ENCODE measurements around the gene LRRC3.
"Not testable (repeated sequence)": the region's sequence is repeated elsewhere in the genome, so short reads cannot be mapped to it uniquely, and the experiment has no call there.

The LRRC3 gene

DNA sequence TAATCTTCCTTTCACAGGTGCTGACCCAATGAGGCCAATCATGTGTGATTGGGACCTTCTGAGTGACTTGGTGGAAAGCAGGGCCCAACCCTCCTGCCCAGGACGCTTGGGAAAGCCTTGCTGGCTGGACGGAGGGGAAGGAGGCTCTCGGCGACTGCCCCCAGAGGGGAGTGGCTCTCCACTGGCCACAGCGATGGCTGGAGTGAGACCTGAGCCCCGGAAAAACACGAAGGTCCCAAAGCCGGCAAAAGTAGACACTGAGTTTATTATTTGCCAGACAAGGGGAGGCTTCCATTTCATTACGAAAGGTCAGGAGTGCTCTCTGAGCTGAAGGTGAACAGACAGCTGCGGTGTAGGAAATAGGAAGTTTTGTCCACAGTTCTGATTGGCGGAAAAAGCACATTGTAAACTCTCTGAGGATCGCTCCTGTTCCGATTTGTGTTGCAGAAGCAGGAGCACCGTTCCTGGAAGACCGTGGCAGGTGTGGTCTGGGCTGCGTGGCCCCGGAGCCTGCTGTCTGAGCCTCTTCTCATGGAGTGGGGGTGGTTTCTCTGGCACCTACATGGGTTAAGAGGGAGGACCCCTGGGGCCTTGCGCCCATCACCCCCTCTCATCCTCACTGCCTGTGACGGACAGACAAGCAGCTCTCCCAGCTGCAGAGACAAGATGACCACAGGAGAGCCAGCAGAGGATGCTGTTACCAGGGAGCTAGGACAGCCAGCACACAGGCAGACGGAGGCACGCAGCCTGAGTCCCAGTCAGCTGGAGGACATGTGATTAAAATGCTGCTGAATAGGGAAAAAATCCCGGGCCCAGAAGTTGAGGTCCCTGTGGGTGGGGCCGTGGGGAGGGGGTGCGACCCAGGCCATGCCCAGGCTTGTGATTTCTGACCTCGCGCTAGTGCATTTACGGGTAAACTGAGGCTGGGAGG, 43.2 kb downstream of the LRRC3 start:
- no peak for DNase-seq

DNA sequence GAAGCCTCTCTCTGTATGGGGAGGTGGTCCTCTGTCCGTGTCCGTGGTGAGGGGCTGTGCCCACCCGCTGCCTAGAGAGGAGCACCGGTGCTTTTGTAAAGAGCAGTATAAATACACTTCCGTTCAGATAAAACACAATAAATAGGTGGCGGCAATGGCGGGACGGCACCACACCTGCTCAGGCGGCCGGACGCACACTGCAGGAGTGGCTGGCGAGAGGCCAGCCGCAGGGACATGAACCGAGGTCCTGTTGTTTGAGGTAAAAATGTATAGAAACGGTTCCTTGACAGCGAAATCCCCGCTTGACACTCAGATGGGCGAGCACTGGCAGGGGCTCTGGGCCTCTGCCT, 43.9 kb downstream of the LRRC3 start:
- DNase-seq = no peak

DNA sequence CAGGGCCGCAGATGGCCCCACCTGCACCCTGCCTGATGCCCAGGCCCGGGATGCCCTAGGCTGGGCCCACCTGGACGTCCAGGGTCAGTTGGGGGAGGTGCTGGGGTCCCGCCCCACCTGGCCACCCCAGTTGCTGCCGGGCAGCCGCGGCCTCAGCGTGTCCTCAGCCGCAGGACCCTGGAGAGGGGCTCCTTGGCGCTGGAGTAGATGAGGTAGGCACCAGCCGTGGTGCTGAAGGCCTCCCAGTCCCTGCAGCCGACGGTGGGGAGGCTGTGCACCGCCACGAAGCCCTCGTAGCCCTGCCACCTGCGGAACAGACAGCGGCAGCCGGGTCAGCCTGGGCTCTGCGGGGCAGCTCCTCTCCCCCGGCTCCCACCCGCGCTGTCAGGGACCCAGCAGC, 44.3 kb downstream of the LRRC3 start:
- DNase-seq = no peak

DNA sequence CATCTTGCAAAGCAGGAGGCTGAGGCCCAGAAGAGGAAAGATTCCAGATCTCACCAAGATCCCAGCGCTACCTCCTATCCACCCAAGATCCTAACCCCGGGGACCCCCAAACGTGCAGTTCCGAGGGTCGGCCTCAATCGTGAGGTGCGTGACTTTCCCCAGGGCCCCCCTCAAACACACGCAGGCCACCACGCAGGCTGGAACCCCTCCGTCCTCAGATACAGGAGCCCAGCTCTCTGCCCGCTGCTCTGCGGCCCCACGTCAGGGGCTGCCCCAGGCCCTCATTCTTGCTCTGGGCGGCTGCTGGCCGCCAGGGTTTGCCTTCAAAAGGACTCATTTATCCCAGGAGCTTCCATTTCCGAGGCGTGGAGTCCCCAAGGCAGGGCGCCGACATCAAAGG, 44.8 kb downstream of the LRRC3 start:
- no peak for DNase-seq

DNA sequence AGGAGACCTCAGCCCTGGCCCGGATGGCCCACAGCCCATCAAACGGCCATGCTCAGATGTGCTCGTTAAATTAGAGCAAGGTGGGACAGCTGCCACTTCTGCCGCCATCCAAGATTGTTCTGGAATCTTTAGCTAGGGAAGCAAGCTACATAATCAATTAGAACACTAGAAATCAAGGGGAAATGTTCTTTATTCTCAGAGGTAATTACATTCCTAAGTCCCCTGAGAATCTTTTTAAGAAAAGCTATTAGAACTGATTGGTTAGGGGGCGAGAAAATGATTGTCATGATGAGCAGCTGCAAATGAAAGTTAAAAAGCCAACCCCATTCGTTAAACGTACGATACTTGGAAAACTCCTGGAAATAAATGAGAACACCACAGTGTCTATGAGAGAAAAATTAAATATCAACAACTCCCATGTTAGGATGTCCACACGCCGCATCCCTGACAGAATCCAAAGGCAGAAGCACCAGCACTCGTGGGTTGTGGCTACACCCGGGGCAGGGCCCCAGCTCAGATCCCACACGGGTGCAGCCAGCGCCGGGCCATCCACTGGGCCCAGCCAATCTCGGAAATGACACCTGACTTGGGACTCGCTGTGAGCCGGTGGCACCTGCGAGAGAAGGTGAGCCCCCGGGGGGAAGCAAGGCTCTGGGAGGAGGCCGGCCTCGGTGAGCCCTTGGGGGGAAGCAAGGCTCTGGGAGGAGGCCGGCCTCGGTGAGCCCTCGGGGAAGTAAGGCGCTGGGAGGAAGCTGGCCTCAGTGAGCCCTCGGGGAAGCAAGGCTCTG, 47.1 kb downstream of the LRRC3 start:
- no peak for DNase-seq

DNA sequence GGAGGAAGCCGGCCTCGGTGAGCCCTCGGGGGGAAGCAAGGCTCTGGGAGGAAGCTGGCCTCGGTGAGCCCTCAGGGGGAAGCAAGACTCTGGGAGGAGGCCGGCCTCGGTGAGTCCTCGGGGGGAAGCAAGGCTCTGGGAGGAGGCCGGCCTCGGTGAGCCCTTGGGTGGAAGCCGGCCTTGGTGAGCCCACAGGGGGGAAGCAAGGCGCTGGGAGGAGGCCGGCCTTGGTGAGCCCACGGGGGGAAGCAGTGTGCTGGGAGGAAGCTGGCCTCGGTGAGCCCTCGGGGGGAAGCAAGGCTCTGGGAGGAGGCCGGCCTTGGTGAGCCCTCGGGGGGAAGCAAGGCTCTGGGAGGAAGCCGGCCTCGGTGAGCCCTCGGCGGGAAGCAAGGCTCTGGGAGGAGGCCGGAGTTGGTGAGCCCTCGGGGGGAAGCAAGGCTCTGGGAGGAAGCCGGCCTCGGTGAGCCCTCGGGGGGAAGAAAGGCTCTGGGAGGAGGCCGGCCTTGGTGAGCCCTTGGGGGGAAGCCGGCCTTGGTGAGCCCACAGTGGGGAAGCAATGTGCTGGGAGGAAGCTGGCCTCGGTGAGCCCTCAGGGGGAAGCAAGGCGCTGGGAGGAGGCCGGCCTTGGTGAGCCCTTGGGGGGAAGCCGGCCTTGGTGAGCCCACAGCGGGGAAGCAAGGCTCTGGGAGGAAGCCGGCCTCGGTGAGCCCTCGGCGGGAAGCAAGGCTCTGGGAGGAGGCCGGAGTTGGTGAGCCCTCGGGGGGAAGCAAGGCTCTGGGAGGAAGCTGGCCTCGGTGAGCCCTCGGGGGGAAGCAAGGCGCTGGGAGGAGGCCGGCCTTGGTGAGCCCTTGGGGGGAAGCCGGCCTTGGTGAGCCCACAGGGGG, 47.9 kb downstream of the LRRC3 start:
- not testable (repeated sequence) for DNase-seq

DNA sequence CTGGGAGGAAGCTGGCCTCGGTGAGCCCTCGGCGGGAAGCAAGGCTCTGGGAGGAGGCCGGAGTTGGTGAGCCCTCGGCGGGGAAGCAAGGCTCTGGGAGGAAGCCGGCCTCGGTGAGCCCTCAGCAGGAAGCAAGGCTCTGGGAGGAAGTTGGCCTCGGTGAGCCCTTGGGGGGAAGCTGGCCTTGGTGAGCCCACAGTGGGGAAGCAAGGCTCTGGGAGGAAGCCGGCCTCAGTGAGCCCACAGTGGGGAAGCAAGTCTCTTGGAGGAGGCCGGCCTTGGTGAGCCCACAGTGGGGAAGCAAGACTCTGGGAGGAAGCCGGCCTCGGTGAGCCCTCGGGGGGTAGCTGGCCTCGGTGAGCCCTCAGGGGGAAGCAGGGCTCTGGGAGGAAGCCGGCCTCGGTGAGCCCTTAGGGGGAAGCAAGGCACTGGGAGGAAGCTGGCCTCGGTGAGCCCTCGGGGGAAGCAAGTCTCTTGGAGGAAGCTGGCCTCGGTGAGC, 48.6 kb downstream of the LRRC3 start:
- DNase-seq = no peak

DNA sequence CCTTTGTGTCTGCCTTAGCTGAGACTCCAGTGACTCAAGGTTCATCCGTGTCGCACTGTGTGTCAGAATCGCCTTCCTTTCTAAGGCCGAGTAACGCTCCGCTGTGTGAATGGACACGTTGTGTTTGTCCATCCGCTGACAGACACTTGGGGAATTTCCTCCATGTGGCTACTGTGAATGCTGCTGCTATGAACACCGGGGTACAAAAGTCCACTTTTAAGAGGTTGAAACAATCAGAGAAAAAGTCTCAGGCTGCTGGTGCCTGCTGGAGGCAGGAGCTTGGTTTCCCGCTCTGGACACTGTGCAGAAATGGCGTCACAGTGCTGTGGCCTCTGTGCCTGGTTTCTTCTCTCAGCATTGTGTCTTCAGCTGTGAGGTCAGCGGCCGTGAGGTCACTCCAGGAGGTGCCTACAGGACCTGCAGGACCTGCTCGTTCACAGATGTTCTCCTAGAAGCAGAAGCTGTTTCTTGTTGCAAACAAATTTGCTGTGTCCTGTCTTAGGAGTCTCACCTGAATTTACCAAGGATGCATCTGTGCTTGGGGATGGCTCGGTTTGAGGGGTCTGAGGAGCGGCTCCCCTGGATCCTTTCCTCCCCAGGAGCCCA, 50.5 kb downstream of the LRRC3 start:
- no peak for DNase-seq

DNA sequence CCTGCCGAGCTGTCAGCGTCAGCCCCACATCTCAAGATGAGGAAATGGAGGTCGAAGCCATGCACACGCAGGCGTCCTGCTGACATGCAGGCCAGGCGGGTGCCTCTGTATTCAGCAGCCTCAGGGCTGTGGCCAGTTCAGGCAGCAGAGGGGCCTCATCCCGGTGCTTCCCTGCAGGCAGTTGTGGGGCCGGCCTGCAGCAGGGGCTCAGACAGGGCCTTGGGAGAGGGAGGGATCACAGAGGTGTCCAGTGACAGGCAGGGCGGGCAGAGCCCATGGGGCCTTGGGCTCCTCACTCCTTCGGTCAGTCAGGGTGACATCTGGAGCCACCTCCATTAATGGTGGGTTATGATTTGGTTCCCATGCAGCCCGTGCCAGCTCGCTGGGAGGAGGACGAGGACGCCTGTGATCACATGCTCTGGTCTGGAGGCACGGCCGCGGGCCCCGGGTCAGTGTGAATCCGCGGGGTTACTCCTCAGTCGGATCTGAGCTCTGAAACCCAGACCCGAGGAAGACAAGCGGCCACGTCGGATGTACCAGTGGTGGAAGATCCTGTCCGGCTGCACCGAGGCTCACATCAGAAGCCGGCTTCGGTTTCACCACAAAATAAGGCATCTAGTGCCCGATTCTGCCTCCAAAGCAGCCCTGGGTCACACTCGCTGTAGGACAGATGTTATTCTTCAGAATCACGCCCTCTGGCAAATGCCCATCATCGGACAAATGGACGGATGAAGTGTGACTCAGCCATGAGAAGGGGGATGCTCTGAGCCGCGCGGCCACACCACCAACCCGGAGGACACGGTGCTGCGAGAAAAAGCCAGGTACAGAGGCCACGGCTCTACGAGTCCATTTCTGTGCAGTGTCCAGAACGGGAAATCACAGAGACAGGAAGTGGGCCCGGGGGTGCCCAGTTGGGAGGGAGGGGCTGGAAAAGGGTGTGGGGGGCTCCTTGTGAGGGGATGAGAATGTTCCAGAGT, 51.3 kb downstream of the LRRC3 start:
- no peak for DNase-seq

DNA sequence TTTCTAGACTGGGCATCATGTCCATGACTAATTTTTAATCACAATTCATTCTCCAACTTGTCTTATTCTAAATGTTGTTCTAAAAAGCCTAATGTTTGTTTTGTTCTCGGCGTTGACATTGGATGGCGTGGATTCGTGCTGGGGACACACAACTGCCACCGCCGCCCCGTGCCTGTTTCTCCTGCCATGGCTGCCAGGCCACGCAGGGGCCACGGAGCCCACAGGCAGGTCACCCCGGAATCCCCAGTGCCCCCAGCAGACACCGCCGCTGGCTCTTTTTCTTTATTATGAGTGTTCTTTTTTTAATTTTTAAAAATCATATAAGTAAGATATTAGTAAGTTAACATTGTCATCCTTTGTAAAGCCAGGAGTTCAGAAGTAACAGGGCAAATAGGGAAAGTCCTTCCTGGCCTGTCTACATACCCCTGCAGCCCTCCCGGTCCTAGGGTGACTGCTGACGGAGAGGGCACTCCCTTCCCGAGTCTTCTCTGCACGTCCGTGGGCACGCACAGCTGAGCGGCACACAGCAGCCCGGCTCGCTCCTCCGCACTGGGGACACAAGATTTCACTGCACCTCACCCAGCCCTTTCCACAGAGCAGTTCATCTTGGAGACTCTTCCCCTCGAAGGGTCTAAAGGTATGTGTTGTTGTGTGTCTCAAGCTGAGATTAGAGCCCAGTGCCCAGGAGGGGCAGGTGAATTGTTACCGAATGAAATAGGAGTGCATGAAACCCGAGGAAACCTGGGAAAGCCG, 52.5 kb downstream of the LRRC3 start:
- DNase-seq = no peak

DNA sequence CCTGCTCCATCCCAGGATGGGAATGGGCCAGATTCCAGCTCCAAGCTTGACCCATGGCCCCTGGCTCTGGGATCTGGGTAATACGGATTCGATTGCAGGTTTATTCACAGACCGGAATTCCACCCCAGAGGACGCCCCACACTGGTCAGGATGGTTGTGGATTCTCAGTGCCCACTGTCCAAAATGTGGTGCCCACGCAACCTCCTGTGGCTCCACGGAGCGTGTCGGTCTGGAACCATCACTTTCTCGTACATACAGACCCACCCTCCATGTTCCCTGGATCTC, 53.1 kb downstream of the LRRC3 start:
- DNase-seq = no peak

DNA sequence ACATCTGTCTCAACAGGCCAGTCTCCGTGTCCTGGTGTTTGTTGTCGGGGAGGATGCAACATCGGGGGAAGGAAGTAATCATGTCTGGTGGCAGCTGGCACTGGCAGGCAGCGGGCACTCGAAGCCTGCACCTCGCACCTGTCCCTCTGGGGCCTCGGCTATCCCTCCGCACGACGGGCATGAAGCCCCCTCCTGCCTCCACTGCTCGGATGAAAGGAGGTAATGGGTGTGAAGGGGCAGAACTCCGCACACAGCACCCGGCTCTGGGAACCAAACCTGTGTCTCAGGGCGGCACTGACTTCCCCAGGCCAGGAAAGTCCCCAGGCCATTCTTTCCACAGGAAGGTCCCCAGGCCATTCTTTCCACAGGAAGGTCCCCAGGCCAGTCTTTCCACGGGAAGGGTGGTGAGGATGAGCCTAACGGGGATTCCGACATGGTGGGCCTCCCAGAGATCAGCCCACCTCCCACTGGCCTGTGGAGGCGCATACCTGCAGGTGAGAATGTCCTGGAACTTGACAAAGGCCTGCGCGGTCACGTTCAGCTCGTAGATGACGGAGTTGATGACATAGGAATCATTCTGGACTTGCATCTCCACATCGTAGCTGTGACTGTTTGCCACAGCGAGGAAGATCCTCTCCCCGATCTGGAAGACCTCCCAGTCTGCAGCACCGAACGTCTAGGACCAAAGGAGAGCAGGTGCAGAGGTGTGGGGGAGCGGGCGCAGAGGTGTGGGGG, 53.6 kb downstream of the LRRC3 start:
- no peak for DNase-seq

DNA sequence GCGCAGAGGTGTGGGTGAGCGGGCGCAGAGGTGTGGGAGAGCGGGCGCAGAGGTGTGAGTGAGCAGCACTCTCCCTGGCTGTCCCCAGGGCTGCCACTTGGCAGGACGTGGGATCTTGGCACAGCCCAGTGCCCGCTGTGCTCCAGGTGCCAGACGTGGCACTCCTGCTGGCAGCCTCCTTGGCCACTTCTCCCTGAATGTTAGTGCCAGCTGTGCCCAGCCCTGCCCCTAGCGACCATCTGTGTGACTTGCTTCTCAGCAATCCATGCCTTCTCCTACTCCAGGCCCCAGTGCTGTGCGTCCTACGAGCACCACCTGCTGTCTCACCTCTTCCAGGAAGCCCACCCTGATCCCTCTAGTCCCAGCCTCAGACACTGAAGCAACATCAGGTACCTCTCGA, 54.2 kb downstream of the LRRC3 start:
- DNase-seq = peak; percentile 4

DNA sequence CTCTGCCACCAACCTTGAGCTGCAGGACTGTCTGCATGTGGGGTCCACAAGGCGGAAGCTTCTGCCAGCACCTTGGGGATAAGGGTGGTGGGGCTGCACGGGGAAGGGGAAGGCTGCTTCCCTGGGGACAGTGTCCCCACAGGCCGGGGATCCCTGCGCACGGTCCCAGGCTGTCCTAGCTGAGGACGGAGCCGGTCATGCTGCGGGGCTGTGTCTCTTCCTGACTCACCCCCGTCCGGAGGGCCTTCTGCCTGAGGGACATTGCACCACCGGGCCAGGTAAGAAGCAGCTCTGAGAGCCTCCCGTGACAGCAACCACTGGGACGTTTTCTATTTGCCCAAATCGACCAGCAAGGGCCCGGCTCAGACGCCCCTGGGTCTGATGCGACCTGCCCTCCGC, 54.8 kb downstream of the LRRC3 start:
- DNase-seq = no peak

DNA sequence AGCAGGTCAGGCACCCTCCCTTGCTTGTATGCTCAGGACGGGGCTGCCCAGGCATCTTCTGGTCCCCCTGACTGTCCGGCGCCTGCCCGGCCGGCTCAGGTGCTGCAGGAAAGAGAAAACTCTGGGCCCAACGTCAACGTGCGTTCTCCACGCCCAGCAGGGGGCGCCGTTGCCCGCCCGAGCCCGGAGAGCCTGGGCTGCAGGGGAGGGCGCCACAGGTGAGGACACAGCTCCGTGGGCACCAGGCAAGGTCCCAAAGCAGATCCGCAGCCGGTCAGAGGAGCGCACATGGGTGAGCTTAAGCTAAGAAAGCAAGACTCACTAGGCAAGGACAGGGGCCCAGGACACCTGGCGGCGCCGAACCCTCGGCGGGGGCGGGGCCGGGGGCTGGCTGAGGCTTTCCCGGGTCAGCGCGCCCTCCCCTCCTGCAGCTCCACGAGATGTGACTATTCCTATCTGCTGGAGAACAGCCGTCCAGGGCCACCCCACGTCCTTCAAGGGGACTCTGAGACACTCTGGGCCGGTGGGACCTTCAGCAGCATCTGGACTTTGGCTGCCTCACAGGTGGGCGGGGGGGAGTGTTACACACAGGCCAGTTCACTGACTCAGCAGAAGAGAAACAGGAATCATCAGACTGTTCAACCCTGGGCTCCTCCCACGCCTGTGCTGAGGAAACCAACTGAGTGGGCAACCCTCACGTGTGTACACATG, 55.4 kb downstream of the LRRC3 start:
- peak; percentile 57 for DNase-seq

DNA sequence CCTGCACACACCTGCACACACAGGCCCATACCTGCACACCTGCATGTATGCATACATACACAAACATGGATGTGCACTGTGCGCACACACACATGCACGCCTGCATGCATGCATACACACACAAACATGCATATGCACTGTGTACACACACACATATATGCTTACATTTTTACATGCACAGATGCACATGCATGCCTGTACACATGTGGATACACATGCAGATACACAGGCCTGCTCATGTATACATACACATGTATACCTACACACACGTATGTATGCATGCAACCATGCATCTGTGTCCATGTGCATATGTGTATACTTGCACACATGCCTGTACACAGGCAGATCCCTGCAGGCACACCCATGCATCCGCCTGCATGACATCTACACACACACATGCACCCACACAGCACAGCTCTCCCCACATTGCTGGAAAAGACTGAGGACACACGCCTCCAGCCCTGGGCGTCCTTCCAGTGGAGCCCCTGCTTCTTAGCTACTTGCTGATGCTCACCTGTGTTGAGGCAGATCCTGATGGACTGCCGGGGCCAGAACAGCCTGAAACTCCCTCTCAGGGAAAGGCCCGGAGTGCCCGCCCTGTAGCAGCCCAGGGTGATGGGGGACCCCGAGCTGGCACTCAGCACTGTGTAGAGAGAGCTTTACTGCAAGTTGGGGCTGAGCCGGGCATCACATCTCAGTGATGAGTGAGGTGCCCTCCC, 56.1 kb downstream of the LRRC3 start:
- DNase-seq = no peak

Data from hematopoietic multipotent progenitor cell treated with erythropoietin and hydrocortisone succinate and interleukin-3 and kit ligand, for 8 days (in vitro differentiated cells).